CD4-positive, CD25-positive, alpha-beta regulatory T cell (primary cell): ENCODE results near the gene RDH13. TPM values are rescaled to one million over a fixed set of nuclear protein-coding genes. Genes with fewer than 3 reads are reported as not detected.
"Not testable (repeated sequence)": the region's sequence is repeated elsewhere in the genome, so short reads cannot be mapped to it uniquely, and the experiment has no call there.

Experiments
- ATAC-seq, 2 donors: fragments of 150-1000 bp; cut with Tn5 transposase; one replicate each; pipeline ENCODE4 v1.10.0; 2021; ENCODE audit warnings: low read depth in 2 of 2, moderate number of reproducible peaks in 2 of 2, moderate library complexity in 1 of 2
- DNase-seq, 3 donors: peaks; one replicate each; pipeline versions ENCODE4 v3.0.0 to v3.0.0-alpha.2; 2012 to 2022; ENCODE audit warnings: mixed read lengths in 1 of 3
- H3K27ac ChIP-seq: one replicate; pipeline ENCODE4 v1.7.0; 2013; ENCODE audit warnings: mild to moderate bottlenecking, low read length; ENCODE audit not compliant: insufficient read depth, poor library complexity, severe bottlenecking
- H3K27me3 ChIP-seq: one replicate; pipeline ENCODE4 v1.7.0; 2013; ENCODE audit warnings: low read length; ENCODE audit not compliant: control insufficient read depth, insufficient read depth
- H3K36me3 ChIP-seq: one replicate; pipeline ENCODE4 v1.7.0; 2013; ENCODE audit warnings: mild to moderate bottlenecking, low read length, moderate library complexity; ENCODE audit not compliant: control insufficient read depth, insufficient read depth
- H3K4me1 ChIP-seq: 2 replicates; pipeline ENCODE4 v1.7.0; 2013; ENCODE audit warnings: mild to moderate bottlenecking, low read length; ENCODE audit not compliant: insufficient read depth, control insufficient read depth, poor library complexity, severe bottlenecking
- H3K4me3 ChIP-seq: one replicate; pipeline ENCODE4 v1.7.0; 2013; ENCODE audit warnings: low read depth, mild to moderate bottlenecking, low read length, moderate library complexity
- H3K9me3 ChIP-seq, 2 experiments: 1 replicate in 1 of 2; 2 replicates in 1 of 2; pipeline ENCODE4 v1.7.0; 2013; ENCODE audit warnings: low read length in 2 of 2, mild to moderate bottlenecking in 1 of 2, moderate library complexity in 1 of 2; ENCODE audit not compliant: control insufficient read depth in 2 of 2
- H3K27ac Mint-ChIP-seq, 3 donors: one replicate each; pipeline ENCODE4 v1.8.0; 2020 to 2022; ENCODE audit warnings: mild to moderate bottlenecking in 3 of 3, mixed read lengths in 3 of 3, moderate library complexity in 2 of 3
- H3K27me3 Mint-ChIP-seq: one replicate; pipeline ENCODE4 v1.8.0; 2022; ENCODE audit warnings: mild to moderate bottlenecking, mixed read lengths
- H3K36me3 Mint-ChIP-seq: one replicate; pipeline ENCODE4 v1.8.0; 2020; ENCODE audit warnings: mixed read lengths
- H3K4me1 Mint-ChIP-seq, 4 donors: one replicate each; pipeline ENCODE4 v1.8.0; 2020 to 2022; ENCODE audit warnings: mixed read lengths in 4 of 4, mild to moderate bottlenecking in 1 of 4
- H3K4me3 Mint-ChIP-seq, 4 donors: one replicate each; pipeline ENCODE4 v1.8.0; 2020 to 2022; ENCODE audit warnings: mild to moderate bottlenecking in 4 of 4, mixed read lengths in 4 of 4, moderate library complexity in 3 of 4
- H3K9me3 Mint-ChIP-seq, 7 donors: one replicate each; pipeline ENCODE4 v1.8.0; 2020 to 2022; ENCODE audit warnings: mixed read lengths in 7 of 7, mild to moderate bottlenecking in 3 of 7, moderate library complexity in 2 of 7
- polyA plus RNA-seq, 4 donors: library from polyadenylated mRNA; unstranded; fragments of 300-500 nt; fragmentation: Illumina TruSeq; gene quantifications; one replicate each; pipeline ENCODE4 v1.2.3, GENCODE V29; 2021
- total RNA-seq: library from RNA; stranded (reverse); gene quantifications from one replicate; pipeline ENCODE4 v1.2.3, GENCODE V29; 2022

The RDH13 gene
- total and polyA plus RNA-seq, 5 donors from 2014 or later: 9.1 to 16.1 (median 14.1) TPM

DNA sequence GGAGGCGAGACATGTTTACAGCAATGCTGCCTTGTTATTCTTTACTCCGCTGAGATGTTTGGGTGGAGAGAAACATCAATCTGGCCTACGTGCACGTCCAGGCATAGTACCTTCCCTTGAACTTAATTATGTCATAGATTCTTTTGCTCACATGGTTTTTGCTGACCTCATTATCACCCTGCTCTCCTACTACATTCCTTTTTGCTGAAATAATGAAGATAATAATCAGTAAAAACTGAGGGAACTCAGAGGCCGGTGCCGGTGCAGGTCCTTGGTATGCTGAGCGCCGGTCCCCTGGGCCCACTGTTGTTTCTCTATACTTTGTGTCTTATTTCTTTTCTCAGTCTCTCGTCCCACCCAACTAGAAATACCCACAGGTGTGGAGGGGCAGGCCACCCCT, 2.7 kb downstream of the RDH13 start:
- peaks cover 23% of the 10 kb centered on the region for H3K36me3 Mint-ChIP-seq
- not testable (repeated sequence) for H3K9me3 Mint-ChIP-seq, H3K27ac ChIP-seq, H3K9me3 ChIP-seq, ATAC-seq, DNase-seq, H3K27me3 Mint-ChIP-seq, H3K27me3 ChIP-seq, H3K4me3 ChIP-seq
- peak overlapping the region in 2 of 4 donors; percentile 4 to 5 for H3K4me3 Mint-ChIP-seq
- Histone ChIP-seq H3K4me1 (peaks cover 16% of the 10 kb centered on the region), H3K36me3 (peaks cover 28% of the 10 kb centered on the region)
- peaks cover 0 to 33% (median 12%) of the 10 kb centered on the region in 4 donors for H3K4me1 Mint-ChIP-seq
- peak overlapping the region in 1 of 3 donors; percentile 85 for H3K27ac Mint-ChIP-seq

- H3K4me3 Mint-ChIP-seq: peak overlapping the region in 2 of 4 donors; percentile 43 to 62
- Histone ChIP-seq H3K36me3 (peaks cover 32% of the 10 kb centered on the region), H3K27me3 (no peaks in the 10 kb centered on the region), H3K4me3 (no peak overlapping the region), H3K4me1 (peaks cover 16% of the 10 kb centered on the region), H3K27ac (no peak overlapping the region), H3K9me3 (no peaks in the 10 kb centered on the region)
- peaks cover 8% of the 10 kb centered on the region for H3K27me3 Mint-ChIP-seq
- H3K27ac Mint-ChIP-seq: no peak overlapping the region
- peaks cover 27% of the 10 kb centered on the region for H3K36me3 Mint-ChIP-seq
- DNase-seq: no peak
- ATAC-seq: no peak
- no peaks in the 10 kb centered on the region for H3K9me3 Mint-ChIP-seq
- H3K4me1 Mint-ChIP-seq: peaks cover 0 to 33% (median 14%) of the 10 kb centered on the region in 4 donors
These were observed 4.0 kb downstream of the RDH13 start for GRCh38 chr19:55058781-55059610.

- peaks cover 35% of the 10 kb centered on the region for H3K36me3 Mint-ChIP-seq
- no peaks in the 10 kb centered on the region for H3K27me3 Mint-ChIP-seq
- Histone ChIP-seq H3K4me3 (no peak overlapping the region), H3K27ac (no peak overlapping the region), H3K36me3 (peaks cover 42% of the 10 kb centered on the region), H3K9me3 (no peaks in the 10 kb centered on the region), H3K27me3 (no peaks in the 10 kb centered on the region), H3K4me1 (peaks cover 6% of the 10 kb centered on the region)
- no peak for ATAC-seq
- H3K4me1 Mint-ChIP-seq: peaks cover 0 to 21% (median 12%) of the 10 kb centered on the region in 4 donors
- H3K9me3 Mint-ChIP-seq: no peaks in the 10 kb centered on the region
- no peak overlapping the region for H3K4me3 Mint-ChIP-seq
- no peak for DNase-seq
- no peak overlapping the region for H3K27ac Mint-ChIP-seq
These were observed 6.1 kb downstream of the RDH13 start for GRCh38 chr19:55056827-55057226.

DNA sequence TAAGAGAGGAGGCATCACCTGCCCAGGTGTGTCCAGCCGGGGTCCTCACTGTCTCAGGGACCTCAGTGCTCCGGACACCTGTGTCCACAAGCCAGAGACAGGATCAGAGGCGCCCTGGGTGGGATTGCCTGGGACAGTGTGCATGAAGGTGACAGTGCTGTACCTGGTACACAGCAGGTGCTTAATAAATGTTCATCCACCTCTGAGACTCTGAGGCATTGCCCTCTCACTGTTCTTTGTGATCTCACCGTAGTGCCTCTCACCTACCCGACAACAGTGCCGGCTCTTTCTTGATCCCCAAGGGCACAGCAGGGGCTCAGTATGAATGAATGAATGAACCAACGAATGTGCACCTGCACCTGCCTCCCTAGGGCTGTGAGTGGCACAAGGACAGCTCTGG, 9.2 kb downstream of the RDH13 start:
- Mint-ChIP-seq H3K27ac (peak overlapping the region in 1 of 3 donors; percentile 60), H3K9me3 (no peaks in the 10 kb centered on the region), H3K36me3 (peaks cover 37% of the 10 kb centered on the region), H3K4me1 (peaks cover 0 to 4% (median 3%) of the 10 kb centered on the region in 4 donors), H3K27me3 (no peaks in the 10 kb centered on the region), H3K4me3 (no peak overlapping the region)
- H3K27me3 ChIP-seq: no peaks in the 10 kb centered on the region
- H3K36me3 ChIP-seq: peaks cover 57% of the 10 kb centered on the region
- H3K4me1 ChIP-seq: no peaks in the 10 kb centered on the region
- ATAC-seq: no peak
- no peak overlapping the region for H3K4me3 ChIP-seq
- no peak for DNase-seq
- H3K9me3 ChIP-seq: no peaks in the 10 kb centered on the region
- H3K27ac ChIP-seq: no peak overlapping the region

- no peaks in the 10 kb centered on the region for H3K9me3 Mint-ChIP-seq
- H3K36me3 Mint-ChIP-seq: peaks cover 29% of the 10 kb centered on the region
- Histone ChIP-seq H3K4me1 (no peaks in the 10 kb centered on the region), H3K27ac (no peak overlapping the region), H3K9me3 (no peaks in the 10 kb centered on the region), H3K4me3 (no peak overlapping the region), H3K27me3 (no peaks in the 10 kb centered on the region), H3K36me3 (peaks cover 60% of the 10 kb centered on the region)
- H3K4me3 Mint-ChIP-seq: no peak overlapping the region
- ATAC-seq (no peak), DNase-seq (no peak)
- H3K4me1 Mint-ChIP-seq: peaks cover 0 to 4% (median 0%) of the 10 kb centered on the region in 4 donors
- no peaks in the 10 kb centered on the region for H3K27me3 Mint-ChIP-seq
- no peak overlapping the region for H3K27ac Mint-ChIP-seq
These were observed 12.0 kb downstream of the RDH13 start for GRCh38 chr19:55050749-55051532.

- DNase-seq (no peak), ATAC-seq (no peak)
- Histone ChIP-seq H3K4me1 (no peaks in the 10 kb centered on the region), H3K9me3 (no peaks in the 10 kb centered on the region), H3K4me3 (no peak overlapping the region), H3K27ac (no peak overlapping the region), H3K36me3 (peaks cover 56% of the 10 kb centered on the region), H3K27me3 (no peaks in the 10 kb centered on the region)
- H3K27me3 Mint-ChIP-seq: no peaks in the 10 kb centered on the region
- H3K9me3 Mint-ChIP-seq: no peaks in the 10 kb centered on the region
- H3K4me1 Mint-ChIP-seq: peaks cover 0 to 3% (median 0%) of the 10 kb centered on the region in 4 donors
- H3K4me3 Mint-ChIP-seq: no peak overlapping the region
- H3K36me3 Mint-ChIP-seq: peaks cover 34% of the 10 kb centered on the region
- no peak overlapping the region for H3K27ac Mint-ChIP-seq
These were observed 14.5 kb downstream of the RDH13 start for GRCh38 chr19:55048446-55048845.

DNA sequence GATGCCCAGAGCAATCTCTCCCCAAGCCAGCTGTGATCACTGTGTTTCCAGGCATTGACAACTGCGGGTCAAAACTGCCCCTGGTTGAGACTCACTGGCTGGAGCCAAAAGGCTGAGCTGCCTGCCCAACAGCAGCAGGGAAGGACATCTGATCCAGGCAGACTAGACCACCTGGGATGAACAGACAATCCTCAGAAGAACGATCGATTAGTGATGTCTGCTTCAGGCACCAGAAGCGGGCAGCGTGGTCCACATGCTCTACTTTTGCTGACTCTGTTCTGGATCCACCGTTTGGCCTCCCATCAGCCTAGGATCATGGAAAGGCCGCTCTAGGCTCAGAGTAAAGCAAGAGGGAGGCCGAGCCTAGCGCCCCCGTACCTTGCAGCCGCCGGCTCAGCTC, 15.0 kb downstream of the RDH13 start:
- no peak for DNase-seq
- Histone ChIP-seq H3K27ac (no peak overlapping the region), H3K9me3 (no peaks in the 10 kb centered on the region), H3K36me3 (peaks cover 57% of the 10 kb centered on the region), H3K27me3 (no peaks in the 10 kb centered on the region), H3K4me3 (no peak overlapping the region), H3K4me1 (no peaks in the 10 kb centered on the region)
- Mint-ChIP-seq H3K36me3 (peaks cover 31% of the 10 kb centered on the region), H3K4me1 (peaks cover 0 to 4% (median 0%) of the 10 kb centered on the region in 4 donors), H3K27me3 (no peaks in the 10 kb centered on the region), H3K27ac (no peak overlapping the region), H3K4me3 (no peak overlapping the region), H3K9me3 (no peaks in the 10 kb centered on the region)
- no peak for ATAC-seq
